Spleen (tissue), 7 donors: ENCODE data around the gene BCL2L2.

Experiments used
- CTCF ChIP-seq, 11 experiments: fragments of 200-600 bp in 7 of 11; fragments of 450-650 bp in 4 of 11; sonication (generic) in 4 of 11; IDR thresholded peaks in 8 of 11; conservative IDR thresholded peaks in 3 of 11; 1 replicate in 7 of 11; 2 replicates in 4 of 11; pipeline versions ENCODE4 v1.4.0 to v1.8.0; 2016 to 2021; ENCODE audit warnings: antibody characterized with exemption in 11 of 11, inconsistent platforms in 4 of 11, mild to moderate bottlenecking in 1 of 11
- POLR2A ChIP-seq, 3 donors: fragments of 450-650 bp; IDR thresholded peaks; one replicate each; pipeline ENCODE4 v1.5.1; 2017; ENCODE audit warnings: antibody characterized with exemption in 3 of 3, mild to moderate bottlenecking in 1 of 3
- POLR2AphosphoS5 ChIP-seq, 3 donors: sonication (generic); formaldehyde crosslinking; IDR thresholded peaks; one replicate each; pipeline ENCODE4 v1.5.1; 2017; ENCODE audit warnings: antibody characterized with exemption in 3 of 3
- donor health status: DM: no; HTN: no; CAD: no; lungs with moderate emphysema.
- donor health status: DM: no; HTN: no; CAD: no.
- donor health status: DM: no; HTN: no; CAD: no.

DNA sequence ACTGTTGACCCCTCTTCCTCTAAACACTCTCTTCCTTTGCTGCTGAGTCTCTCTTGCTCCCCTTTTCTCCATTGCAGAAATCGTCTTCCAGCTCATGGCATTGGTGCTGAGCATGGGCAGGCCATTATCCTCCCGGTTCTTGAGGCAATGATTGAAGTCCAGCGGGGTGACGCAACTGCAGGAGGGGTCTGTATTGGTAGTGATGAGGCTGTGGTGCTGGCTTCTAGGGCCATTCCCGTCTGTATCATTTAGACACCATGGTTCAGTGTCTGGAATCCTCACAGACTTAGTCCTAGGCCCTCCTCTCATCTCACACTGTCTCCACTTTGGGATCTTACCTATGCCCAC is 46.8 kb downstream of the BCL2L2 start:
- TF ChIP-seq CTCF (IDR thresholded peaks at IDR 0.05 in 8 of 11, conservative IDR thresholded peaks at IDR 0.05 in 3 of 11) (no peak), POLR2A (IDR thresholded peaks at IDR 0.05) (no peak), POLR2AphosphoS5 (IDR thresholded peaks at IDR 0.05) (no peak)
